HUDEP-2 (cell line): Measurements from ENCODE around the gene OSCAR.

Source experiments
- DNase-seq, 76 experiments: peaks; one replicate each; lab custom pipeline; 2025; ENCODE audit not compliant: unreplicated experiment in 76 of 76; lab: John Stamatoyannopoulos, UW

Gene OSCAR

GRCh38 chr19:54095859-54096616 is 4.6 kb downstream of the OSCAR start:
- DNase-seq = peak in 10 of 76 experiments; percentile 10 to 25 (median 17)

- DNase-seq = no peak
Observed at GRCh38 chr19:54095136-54095858, 5.3 kb downstream of the OSCAR start.

GRCh38 chr19:54094426-54095000 is 6.1 kb downstream of the OSCAR start:
- no peak for DNase-seq

- DNase-seq = no peak
Observed at GRCh38 chr19:54084410-54084809, 16.2 kb downstream of the OSCAR start.

GRCh38 chr19:54081032-54081431 is 19.6 kb downstream of the OSCAR start, which contains the start of gene TARM1:
TARM1 (minus strand) TSS chr19:54081365; CDS start chr19:54081340, 25 bp downstream.
- no peak for DNase-seq

- DNase-seq = no peak
Observed at GRCh38 chr19:54077334-54077733, 23.3 kb downstream of the OSCAR start.

GRCh38 chr19:54074851-54075250 is 25.8 kb downstream of the OSCAR start:
- no peak for DNase-seq

GRCh38 chr19:54073829-54074228 is 26.8 kb downstream of the OSCAR start:
- DNase-seq = no peak

GRCh38 chr19:54069470-54069869 is 31.1 kb downstream of the OSCAR start:
- DNase-seq = no peak

GRCh38 chr19:54063350-54064116 is 37.1 kb downstream of the OSCAR start, which contains the start of gene VSTM1:
VSTM1 (minus strand) TSS chr19:54063897; CDS start chr19:54063777, 120 bp downstream.
- DNase-seq = no peak

- no peak for DNase-seq
Observed at GRCh38 chr19:54062643-54063042, 38.0 kb downstream of the OSCAR start.

GRCh38 chr19:54047616-54048015 is 53.0 kb downstream of the OSCAR start:
- no peak for DNase-seq

- no peak for DNase-seq
Observed at GRCh38 chr19:54045771-54046170, 54.8 kb downstream of the OSCAR start.
